Epithelial cell of esophagus (primary cell): ENCODE measurements around the gene NUBP1.

Source experiments
- DNase-seq: peaks from one replicate; pipeline ENCODE4 v3.0.0; 2010; ENCODE audit warnings: low read depth
- H3K4me3 ChIP-seq: 2 replicates; pipeline ENCODE4 v1.5.1; 2011; ENCODE audit warnings: mild to moderate bottlenecking, low read length, control low read depth
- TF ChIP-seq, protein P1 (sequence below): IDR thresholded peaks from 2 replicates; pipeline ENCODE4 v1.5.1; 2011; ENCODE audit warnings: low read depth, mild to moderate bottlenecking, low read length, control low read depth, inconsistent platforms; ENCODE audit not compliant: insufficient read depth; ENCODE audit errors: missing control alignments

The NUBP1 gene

DNA sequence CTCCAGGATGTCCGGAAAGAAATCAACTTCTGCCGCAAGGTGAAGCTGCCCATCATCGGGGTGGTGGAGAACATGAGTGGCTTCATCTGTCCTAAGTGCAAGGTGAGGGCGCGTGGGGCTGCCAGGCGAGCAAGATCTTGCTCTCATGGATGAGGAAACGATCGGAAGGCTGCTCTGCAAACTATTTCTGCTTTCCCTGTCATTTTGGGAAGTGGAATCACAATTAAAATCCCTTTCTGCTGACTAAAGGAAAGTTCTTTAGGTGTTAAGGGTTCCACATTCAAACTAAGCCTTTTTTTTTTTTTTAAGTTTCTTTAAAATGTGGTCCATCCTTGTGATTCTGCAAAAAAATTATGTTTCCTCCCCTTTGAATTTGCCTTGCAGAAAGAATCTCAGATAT is 17.7 kb downstream of the NUBP1 start:
- H3K4me3 ChIP-seq, result no peak overlapping the region
- DNase-seq, result no peak
- TF ChIP-seq, protein P1, sequence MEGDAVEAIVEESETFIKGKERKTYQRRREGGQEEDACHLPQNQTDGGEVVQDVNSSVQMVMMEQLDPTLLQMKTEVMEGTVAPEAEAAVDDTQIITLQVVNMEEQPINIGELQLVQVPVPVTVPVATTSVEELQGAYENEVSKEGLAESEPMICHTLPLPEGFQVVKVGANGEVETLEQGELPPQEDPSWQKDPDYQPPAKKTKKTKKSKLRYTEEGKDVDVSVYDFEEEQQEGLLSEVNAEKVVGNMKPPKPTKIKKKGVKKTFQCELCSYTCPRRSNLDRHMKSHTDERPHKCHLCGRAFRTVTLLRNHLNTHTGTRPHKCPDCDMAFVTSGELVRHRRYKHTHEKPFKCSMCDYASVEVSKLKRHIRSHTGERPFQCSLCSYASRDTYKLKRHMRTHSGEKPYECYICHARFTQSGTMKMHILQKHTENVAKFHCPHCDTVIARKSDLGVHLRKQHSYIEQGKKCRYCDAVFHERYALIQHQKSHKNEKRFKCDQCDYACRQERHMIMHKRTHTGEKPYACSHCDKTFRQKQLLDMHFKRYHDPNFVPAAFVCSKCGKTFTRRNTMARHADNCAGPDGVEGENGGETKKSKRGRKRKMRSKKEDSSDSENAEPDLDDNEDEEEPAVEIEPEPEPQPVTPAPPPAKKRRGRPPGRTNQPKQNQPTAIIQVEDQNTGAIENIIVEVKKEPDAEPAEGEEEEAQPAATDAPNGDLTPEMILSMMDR, result no peak

DNA sequence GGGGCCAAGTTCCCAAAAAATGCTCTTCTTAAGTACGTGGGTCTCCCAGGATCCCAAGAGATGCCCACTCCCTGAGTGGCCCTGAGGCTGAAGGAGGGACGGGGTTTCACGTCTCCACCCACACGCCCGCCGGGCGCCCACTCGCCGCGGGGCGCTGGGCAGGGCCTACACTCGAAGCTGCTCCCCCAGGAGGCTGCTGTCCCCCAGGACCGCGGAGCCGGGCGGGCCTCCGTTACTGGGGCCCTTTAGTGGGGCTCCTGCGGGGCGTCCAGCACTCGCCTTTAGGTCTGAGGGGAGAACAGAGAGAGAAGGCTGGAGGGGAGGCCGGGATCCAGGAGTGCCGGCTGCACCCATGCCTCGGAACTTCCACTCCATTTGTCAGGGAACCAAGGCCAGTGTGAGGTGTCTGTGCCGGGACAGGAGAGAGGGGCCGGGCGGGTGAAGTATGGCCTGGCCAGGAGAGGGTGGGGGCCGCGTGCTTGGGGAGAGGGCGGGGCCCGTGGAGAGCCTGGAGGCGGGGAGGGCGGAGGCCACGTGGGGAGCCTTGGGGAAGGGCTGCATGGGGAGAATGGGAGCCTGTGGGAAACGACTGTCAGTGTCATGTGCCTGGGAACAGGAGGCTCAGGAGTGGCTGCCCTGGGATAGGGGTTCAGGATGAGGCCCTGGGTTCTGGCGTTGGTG is 18.8 kb downstream of the NUBP1 start:
- TF ChIP-seq, protein P1, result no peak
- DNase-seq, result no peak
- H3K4me3 ChIP-seq, result no peak overlapping the region

DNA sequence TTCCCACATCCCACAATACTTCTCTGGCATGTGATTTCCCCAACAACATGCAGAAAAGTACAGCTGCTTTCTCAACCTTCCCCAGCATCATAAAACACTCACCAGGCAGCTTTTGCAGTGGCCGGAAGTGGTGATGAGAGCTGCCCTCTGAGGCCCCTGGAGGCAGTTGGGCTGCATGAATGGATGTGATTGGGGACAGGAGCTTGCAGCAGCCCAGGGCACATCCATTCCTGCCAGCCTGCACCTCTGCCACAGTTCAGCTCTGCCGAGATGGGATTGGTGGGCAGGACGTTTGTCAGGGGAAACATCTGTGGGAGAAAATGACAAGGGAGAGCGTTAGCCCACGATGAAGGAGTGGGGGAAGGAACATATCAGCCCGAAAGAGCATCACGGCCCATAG is 19.8 kb downstream of the NUBP1 start:
- DNase-seq, result no peak
- H3K4me3 ChIP-seq, result no peak overlapping the region
- TF ChIP-seq, protein P1, result no peak

DNA sequence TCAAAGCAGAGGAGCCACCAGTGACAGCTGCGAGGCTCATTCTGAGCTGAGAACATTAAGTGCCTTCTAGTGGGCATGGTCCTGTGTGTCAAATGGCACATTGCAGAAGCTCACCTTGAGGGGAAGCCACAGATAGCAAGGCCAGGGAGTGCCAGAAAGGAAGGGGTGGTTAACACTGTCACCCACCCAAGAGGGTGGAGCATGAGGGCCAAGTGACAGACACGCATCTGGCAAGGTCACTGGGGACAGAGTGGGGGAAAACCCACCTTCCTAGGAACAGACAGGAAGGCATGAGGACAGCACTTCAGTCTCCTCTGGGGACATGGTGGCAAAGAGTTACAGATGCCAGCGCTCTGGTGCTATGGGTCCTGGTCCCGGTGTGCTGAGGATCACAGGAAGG is 22.1 kb downstream of the NUBP1 start:
- no peak for DNase-seq
- TF ChIP-seq, protein P1, result no peak
- no peak overlapping the region for H3K4me3 ChIP-seq

DNA sequence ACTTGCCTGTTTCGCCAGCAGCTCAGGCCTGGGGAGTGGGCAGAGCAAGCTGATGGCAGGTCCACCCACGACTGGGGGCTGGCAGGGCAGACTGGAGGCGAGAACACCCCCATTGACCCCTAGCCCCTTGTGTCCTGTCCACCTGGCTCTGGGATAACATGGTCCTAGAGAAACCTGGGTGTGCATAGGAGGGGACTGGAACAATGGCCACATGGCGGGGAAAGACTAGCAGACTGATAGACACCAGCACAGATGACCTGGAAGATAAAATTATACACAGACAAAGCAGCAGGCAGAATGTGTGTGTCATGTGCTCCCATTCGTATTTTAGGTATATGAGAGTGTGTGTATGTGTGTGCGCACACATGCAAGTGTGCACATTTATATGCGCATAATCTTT is 23.5 kb downstream of the NUBP1 start:
- TF ChIP-seq, protein P1, result no peak
- DNase-seq, result no peak
- no peak overlapping the region for H3K4me3 ChIP-seq

DNA sequence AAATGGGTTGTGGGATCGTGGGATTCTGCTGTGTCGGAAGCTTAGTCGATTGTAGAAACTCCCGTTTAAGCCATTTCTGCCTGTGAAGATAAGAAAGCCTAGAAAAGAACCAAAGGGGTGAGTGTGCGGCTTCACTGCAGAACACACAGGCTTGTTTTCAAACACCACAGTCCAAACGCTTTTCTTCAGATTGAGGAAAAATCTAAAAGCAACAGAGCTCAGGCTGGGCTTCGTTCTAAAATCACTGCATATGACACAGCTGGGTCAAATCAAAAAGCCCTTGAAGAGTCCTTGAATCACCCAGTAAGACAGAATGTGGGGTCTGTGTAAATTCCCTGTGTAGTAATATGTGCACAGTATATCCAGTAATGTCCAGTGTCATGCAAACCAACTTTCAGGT is 25.7 kb downstream of the NUBP1 start:
- TF ChIP-seq, protein P1, result no peak
- no peak for DNase-seq
- no peak overlapping the region for H3K4me3 ChIP-seq

DNA sequence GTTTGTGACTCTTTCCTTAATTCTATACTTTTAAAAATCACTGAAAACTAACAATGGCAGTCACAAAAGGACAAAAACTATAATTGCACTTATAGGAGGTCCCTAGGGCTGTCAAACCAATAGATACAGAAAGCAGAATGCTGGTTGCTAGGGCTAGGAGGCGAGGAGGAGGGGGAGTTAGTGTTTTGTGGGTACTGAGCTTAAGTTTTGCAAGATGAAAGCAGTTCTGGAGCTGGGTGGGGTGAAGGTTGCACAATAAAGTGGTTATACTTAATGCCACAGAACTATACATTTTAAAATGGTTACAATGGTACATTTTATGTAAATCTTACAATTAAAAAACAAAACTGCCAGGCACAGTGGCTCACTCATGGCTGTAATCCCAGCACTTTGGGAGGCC is 27.3 kb downstream of the NUBP1 start:
- TF ChIP-seq, protein P1, result no peak
- no peak for DNase-seq
- no peak overlapping the region for H3K4me3 ChIP-seq
